ENCODE data around the gene LRSAM1. TPM values are rescaled to one million over a fixed set of nuclear protein-coding genes. Genes with fewer than 3 reads are reported as not detected.

The LRSAM1 gene
- total RNA-seq, 2 experiments from 2014 or later = 20.8 to 32.2 TPM

DNA sequence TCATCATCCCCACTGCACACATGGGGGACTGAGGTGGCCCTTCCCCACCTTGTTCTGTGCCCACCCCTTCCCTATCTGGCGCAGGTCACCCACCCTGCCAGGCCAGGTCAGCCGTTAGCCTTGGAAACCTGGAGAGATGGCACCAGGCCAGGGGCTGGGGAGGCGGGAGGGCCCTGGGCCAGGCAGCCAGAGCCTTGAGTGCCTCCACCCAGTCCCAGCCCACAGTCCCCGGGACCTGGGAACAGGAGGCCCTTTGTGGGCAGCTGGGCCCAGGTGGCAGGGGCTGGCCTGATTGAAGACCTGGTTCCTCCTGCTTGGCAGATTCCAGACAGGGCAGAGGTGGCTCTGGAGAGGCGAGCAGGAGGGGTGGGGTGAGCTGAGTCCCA, 70.6 kb downstream of the LRSAM1 start:
- Histone ChIP-seq H3K9me3 (ENCODE audit: low read length) (peaks cover 17% of the 10 kb centered on the region; the same call in 1 of the 2 replicates), H3K9me2 (ENCODE audit: insufficient read depth, low read length) (no peaks in the 10 kb centered on the region), H3K4me1 (ENCODE audit: insufficient read depth, low read length, poor library complexity, severe bottlenecking) (no peaks in the 10 kb centered on the region), H3K36me3 (ENCODE audit: insufficient read depth, low read length) (no peaks in the 10 kb centered on the region), H3K4me3 (ENCODE audit: low read depth, low read length, poor library complexity, severe bottlenecking) (no peak overlapping the region), H3K27ac (ENCODE audit: low read depth, low read length, poor library complexity, severe bottlenecking) (no peak overlapping the region), H3K79me2 (ENCODE audit: insufficient read depth, low read depth, low read length) (no peaks in the 10 kb centered on the region), H2AFZ (ENCODE audit: low read length) (no peak overlapping the region), H4K20me1 (ENCODE audit: insufficient read depth, low read length) (no peaks in the 10 kb centered on the region), H3K4me2 (ENCODE audit: low read length) (no peak overlapping the region)
- no peak for TF ChIP-seq EZH2phosphoT487 (IDR thresholded peaks at IDR 0.05; ENCODE audit: borderline replicate concordance, low read depth, low read length)
- TF ChIP-seq, protein P1, sequence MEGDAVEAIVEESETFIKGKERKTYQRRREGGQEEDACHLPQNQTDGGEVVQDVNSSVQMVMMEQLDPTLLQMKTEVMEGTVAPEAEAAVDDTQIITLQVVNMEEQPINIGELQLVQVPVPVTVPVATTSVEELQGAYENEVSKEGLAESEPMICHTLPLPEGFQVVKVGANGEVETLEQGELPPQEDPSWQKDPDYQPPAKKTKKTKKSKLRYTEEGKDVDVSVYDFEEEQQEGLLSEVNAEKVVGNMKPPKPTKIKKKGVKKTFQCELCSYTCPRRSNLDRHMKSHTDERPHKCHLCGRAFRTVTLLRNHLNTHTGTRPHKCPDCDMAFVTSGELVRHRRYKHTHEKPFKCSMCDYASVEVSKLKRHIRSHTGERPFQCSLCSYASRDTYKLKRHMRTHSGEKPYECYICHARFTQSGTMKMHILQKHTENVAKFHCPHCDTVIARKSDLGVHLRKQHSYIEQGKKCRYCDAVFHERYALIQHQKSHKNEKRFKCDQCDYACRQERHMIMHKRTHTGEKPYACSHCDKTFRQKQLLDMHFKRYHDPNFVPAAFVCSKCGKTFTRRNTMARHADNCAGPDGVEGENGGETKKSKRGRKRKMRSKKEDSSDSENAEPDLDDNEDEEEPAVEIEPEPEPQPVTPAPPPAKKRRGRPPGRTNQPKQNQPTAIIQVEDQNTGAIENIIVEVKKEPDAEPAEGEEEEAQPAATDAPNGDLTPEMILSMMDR (conservative IDR thresholded peaks at IDR 0.05; ENCODE audit: low read length) = no peak
- DNase-seq (ENCODE audit: low spot score) = no peak
- CTCF ChIA-PET (ENCODE audit: unreplicated experiment) = no interaction called here
- no TSS peak for BruUV-seq (replicated peaks)
- POLR2A ChIA-PET = no interaction called here
- intact Hi-C loops (cut with micrococcal nuclease; ENCODE audit: unreplicated experiment) = no loop called here

DNA sequence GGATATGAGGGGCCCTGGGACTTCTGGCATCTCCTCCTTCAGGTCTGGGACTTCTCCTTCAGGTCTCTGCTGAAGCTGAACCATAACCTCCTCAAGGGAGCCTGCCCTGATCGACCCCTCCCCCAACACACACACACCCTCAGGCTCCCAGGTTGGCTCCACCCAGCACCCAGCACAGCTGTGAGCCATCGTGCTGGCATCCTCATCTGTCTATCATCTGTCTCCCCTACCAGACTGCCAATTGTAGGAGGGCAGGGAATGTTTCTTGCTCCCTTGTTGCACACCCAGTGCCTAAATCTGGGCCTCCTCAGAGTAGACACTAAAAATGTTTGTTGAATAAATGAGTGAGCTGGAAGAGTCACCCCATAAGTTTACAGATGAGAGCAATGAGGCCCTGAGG, 71.4 kb downstream of the LRSAM1 start:
- CTCF ChIA-PET (ENCODE audit: unreplicated experiment) = no interaction called here
- BruUV-seq (replicated peaks) = no TSS peak
- Histone ChIP-seq H3K4me1 (ENCODE audit: insufficient read depth, low read length, poor library complexity, severe bottlenecking) (no peaks in the 10 kb centered on the region), H4K20me1 (ENCODE audit: insufficient read depth, low read length) (no peaks in the 10 kb centered on the region), H3K4me2 (ENCODE audit: low read length) (no peak overlapping the region), H3K9me2 (ENCODE audit: insufficient read depth, low read length) (no peaks in the 10 kb centered on the region), H3K36me3 (ENCODE audit: insufficient read depth, low read length) (no peaks in the 10 kb centered on the region), H2AFZ (ENCODE audit: low read length) (no peak overlapping the region), H3K79me2 (ENCODE audit: insufficient read depth, low read depth, low read length) (no peaks in the 10 kb centered on the region), H3K27ac (ENCODE audit: low read depth, low read length, poor library complexity, severe bottlenecking) (no peak overlapping the region), H3K4me3 (ENCODE audit: low read depth, low read length, poor library complexity, severe bottlenecking) (no peak overlapping the region), H3K9me3 (ENCODE audit: low read length) (peaks cover 17% of the 10 kb centered on the region; the same call in 1 of the 2 replicates)
- TF ChIP-seq EZH2phosphoT487 (IDR thresholded peaks at IDR 0.05; ENCODE audit: borderline replicate concordance, low read depth, low read length) = no peak
- TF ChIP-seq, protein P1 (conservative IDR thresholded peaks at IDR 0.05; ENCODE audit: low read length) = no peak
- POLR2A ChIA-PET = no interaction called here
- intact Hi-C loops (cut with micrococcal nuclease; ENCODE audit: unreplicated experiment) = no loop called here
- no peak for DNase-seq (ENCODE audit: low spot score)

DNA sequence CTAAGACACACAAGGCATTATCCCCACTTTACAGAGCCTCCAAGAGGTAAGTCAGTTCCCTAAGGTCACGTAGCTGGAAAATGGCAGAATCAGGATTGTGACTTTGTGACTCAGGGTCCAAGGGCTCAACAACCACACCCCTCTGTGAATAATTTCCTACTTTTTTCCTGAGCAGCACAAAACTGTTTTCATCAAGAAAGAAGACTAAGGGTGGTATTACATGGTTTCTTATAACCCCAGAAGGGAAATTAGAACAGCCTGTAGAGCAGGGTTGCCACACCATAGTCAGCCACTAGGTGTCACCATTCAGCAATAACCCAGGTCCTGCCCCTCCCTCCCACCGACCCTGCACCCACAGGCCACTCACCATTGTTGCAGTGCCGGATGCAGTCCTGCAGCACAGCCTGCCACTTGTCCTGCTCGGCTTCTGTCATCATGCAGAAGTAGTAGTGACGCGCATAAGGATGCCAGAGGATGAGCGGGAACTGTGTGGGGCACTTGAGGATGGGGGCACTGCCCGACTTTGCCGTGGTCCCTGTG, 72.1 kb downstream of the LRSAM1 start:
- no peaks in the 10 kb centered on the region for H4K20me1 ChIP-seq (ENCODE audit: insufficient read depth, low read length)
- no peaks in the 10 kb centered on the region for H3K9me2 ChIP-seq (ENCODE audit: insufficient read depth, low read length)
- no peaks in the 10 kb centered on the region for H3K79me2 ChIP-seq (ENCODE audit: insufficient read depth, low read depth, low read length)
- ChIA-PET POLR2A (no interaction called here), CTCF (ENCODE audit: unreplicated experiment) (no interaction called here)
- TF ChIP-seq, protein P1 (conservative IDR thresholded peaks at IDR 0.05; ENCODE audit: low read length) = peak; percentile 75
- TF ChIP-seq EZH2phosphoT487 (IDR thresholded peaks at IDR 0.05; ENCODE audit: borderline replicate concordance, low read depth, low read length) = no peak
- intact Hi-C loops (cut with micrococcal nuclease; ENCODE audit: unreplicated experiment) = no loop called here
- H3K4me2 ChIP-seq (ENCODE audit: low read length) = no peak overlapping the region
- no peak overlapping the region for H2AFZ ChIP-seq (ENCODE audit: low read length)
- H3K4me1 ChIP-seq (ENCODE audit: insufficient read depth, low read length, poor library complexity, severe bottlenecking) = no peaks in the 10 kb centered on the region
- BruUV-seq (replicated peaks) = no TSS peak
- H3K36me3 ChIP-seq (ENCODE audit: insufficient read depth, low read length) = no peaks in the 10 kb centered on the region
- H3K27ac ChIP-seq (ENCODE audit: low read depth, low read length, poor library complexity, severe bottlenecking) = no peak overlapping the region
- H3K4me3 ChIP-seq (ENCODE audit: low read depth, low read length, poor library complexity, severe bottlenecking) = no peak overlapping the region
- no peak for DNase-seq (ENCODE audit: low spot score)
- H3K9me3 ChIP-seq (ENCODE audit: low read length) = peaks cover 17% of the 10 kb centered on the region; the same call in 1 of the 2 replicates
